Dendritic cell treated with granulocyte-macrophage colony-stimulating factor and Interleukin-4, amounts not matched to agents 40 ng/mL and 50 ng/mL, for 4 days (primary cell): Measurements from ENCODE around the gene CCL27.

Source experiments
- H3K27ac Mint-ChIP-seq: one replicate; pipeline ENCODE4 v1.8.0; 2022; ENCODE audit warnings: mild to moderate bottlenecking, mixed read lengths
- H3K27me3 Mint-ChIP-seq: one replicate; pipeline ENCODE4 v1.8.0; 2022; ENCODE audit warnings: mild to moderate bottlenecking, mixed read lengths
- H3K36me3 Mint-ChIP-seq: one replicate; pipeline ENCODE4 v1.8.0; 2022; ENCODE audit warnings: low read depth, mixed read lengths
- H3K4me1 Mint-ChIP-seq: one replicate; pipeline ENCODE4 v1.8.0; 2022; ENCODE audit warnings: low read depth, mixed read lengths
- H3K4me3 Mint-ChIP-seq: one replicate; pipeline ENCODE4 v1.8.0; 2022; ENCODE audit warnings: mild to moderate bottlenecking, moderate library complexity, mixed read lengths
- H3K9me3 Mint-ChIP-seq: one replicate; pipeline ENCODE4 v1.8.0; 2022; ENCODE audit warnings: mixed read lengths
- intact Hi-C: fragments of 100-400 bp; cut with micrococcal nuclease; formaldehyde crosslinking; loops from one replicate; pipeline ENCODE4 v1.15.0; 2022

The CCL27 gene

GRCh38 chr9:34615132-34615531, 47.3 kb downstream of the CCL27 start:
- Mint-ChIP-seq H3K9me3 (no peaks in the 10 kb centered on the region), H3K27me3 (no peaks in the 10 kb centered on the region), H3K27ac (no peak overlapping the region), H3K4me1 (peaks cover 45% of the 10 kb centered on the region), H3K36me3 (peaks cover 66% of the 10 kb centered on the region), H3K4me3 (no peak overlapping the region)
- intact Hi-C loops, result no loop called here

GRCh38 chr9:34612788-34613390, 49.6 kb downstream of the CCL27 start:
- Mint-ChIP-seq H3K27ac (peak overlapping the region; percentile 94), H3K4me3 (peak overlapping the region; percentile 86), H3K9me3 (no peaks in the 10 kb centered on the region), H3K27me3 (no peaks in the 10 kb centered on the region), H3K4me1 (peaks cover 33% of the 10 kb centered on the region), H3K36me3 (peaks cover 55% of the 10 kb centered on the region)
- intact Hi-C loops, result loop anchor here (1.0 kb wide), 2 partner anchors 21 to 155 kb away; partner anchors contain the start of genes DNAI1 and FAM219A
